CD4-positive, alpha-beta T cell treated with Interleukin-4 for 1 hour (primary cell): ENCODE measurements around the gene KYAT1.
A peak's percentile ranks its signal among the peaks of the same experiment; 100 is the strongest.
"Not testable (repeated sequence)": the region's sequence is repeated elsewhere in the genome, so short reads cannot be mapped to it uniquely, and the experiment has no call there.

Experiments
- DNase-seq, 2 donors: peaks; one replicate each; pipeline ENCODE4 v3.0.0-alpha.2; 2020 to 2022

Gene KYAT1

GRCh38 chr9:128882677-128883603 lies 1.2 kb upstream of the KYAT1 start:
- DNase-seq: no peak

GRCh38 chr9:128877852-128878251 lies 3.9 kb downstream of the KYAT1 start:
- no peak for DNase-seq

- not testable (repeated sequence) for DNase-seq
These were observed 10.8 kb downstream of the KYAT1 start for GRCh38 chr9:128870941-128871265.

GRCh38 chr9:128870128-128870940 lies 11.4 kb downstream of the KYAT1 start:
- no peak for DNase-seq

GRCh38 chr9:128863647-128864046 lies 18.1 kb downstream of the KYAT1 start:
- DNase-seq: peak; percentile 82 to 83

GRCh38 chr9:128862401-128862851 lies 19.3 kb downstream of the KYAT1 start:
- DNase-seq: no peak

GRCh38 chr9:128861501-128861900 lies 20.2 kb downstream of the KYAT1 start:
- no peak for DNase-seq

- DNase-seq: no peak
These were observed 20.8 kb downstream of the KYAT1 start for GRCh38 chr9:128860937-128861336.

- not testable (repeated sequence) for DNase-seq
These were observed 23.3 kb downstream of the KYAT1 start for GRCh38 chr9:128858476-128858875.

GRCh38 chr9:128854454-128854853 lies 27.3 kb downstream of the KYAT1 start:
- not testable (repeated sequence) for DNase-seq

- DNase-seq: not testable (repeated sequence)
These were observed 29.1 kb downstream of the KYAT1 start for GRCh38 chr9:128852646-128853045.

- peak in 1 of 2 donors; percentile 27 for DNase-seq
These were observed 29.8 kb downstream of the KYAT1 start for GRCh38 chr9:128851779-128852600.

GRCh38 chr9:128851024-128851423 lies 30.7 kb downstream of the KYAT1 start:
- DNase-seq: not testable (repeated sequence)

- no peak for DNase-seq
These were observed 33.9 kb downstream of the KYAT1 start for GRCh38 chr9:128847803-128848202.

GRCh38 chr9:128846680-128847030 lies 35.1 kb downstream of the KYAT1 start:
- no peak for DNase-seq

GRCh38 chr9:128845186-128845931 lies 36.4 kb downstream of the KYAT1 start:
- DNase-seq: no peak

GRCh38 chr9:128843171-128843570 lies 38.6 kb downstream of the KYAT1 start:
- DNase-seq: not testable (repeated sequence)

GRCh38 chr9:128841694-128842492 lies 39.9 kb downstream of the KYAT1 start:
- DNase-seq: no peak

- DNase-seq: no peak
These were observed 41.2 kb downstream of the KYAT1 start for GRCh38 chr9:128840524-128840923.

GRCh38 chr9:128838338-128838737 lies 43.4 kb downstream of the KYAT1 start:
- DNase-seq: no peak

GRCh38 chr9:128836509-128837145 lies 45.1 kb downstream of the KYAT1 start:
- DNase-seq: no peak
